HG03571 (cell line): ENCODE data around the gene OR2H2.

ENCODE experiments used
- ATAC-seq: cut with Tn5 transposase; IDR thresholded peaks from one replicate; pipeline ENCODE4 v1.9.1; 2021; ENCODE audit not compliant: unreplicated experiment

OR2H2 gene

DNA sequence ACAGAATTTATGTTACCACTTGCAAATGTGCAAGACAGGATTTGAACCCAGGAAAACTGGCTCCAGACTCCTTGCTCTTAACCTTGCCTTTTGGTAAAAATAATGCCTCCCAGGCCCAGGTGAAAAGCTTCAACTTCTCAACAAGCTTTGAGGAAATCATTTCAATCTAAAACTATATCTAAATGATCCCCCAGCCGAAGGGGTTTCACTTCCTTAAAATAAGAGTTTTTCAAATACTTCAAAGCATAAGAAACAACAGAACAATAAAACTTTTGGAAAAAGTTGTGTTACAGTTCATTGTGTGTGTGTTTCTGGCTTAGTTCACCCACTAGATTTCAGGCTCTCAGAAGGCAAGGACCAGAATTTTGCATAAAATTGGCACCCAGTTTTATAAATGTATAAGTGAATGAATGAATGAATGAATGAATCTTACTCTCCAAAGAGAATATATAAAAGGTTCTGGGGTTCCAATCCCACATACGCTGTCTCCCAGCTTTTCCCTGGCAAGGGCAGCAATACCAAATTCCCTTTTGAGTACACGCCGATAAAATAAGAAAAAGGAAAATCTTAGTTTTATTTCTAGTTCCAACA is 5.4 kb downstream of the OR2H2 start:
- no peak for ATAC-seq

GRCh38 chr6:29591677-29592076 is 6.8 kb downstream of the OR2H2 start:
- ATAC-seq: no peak

DNA sequence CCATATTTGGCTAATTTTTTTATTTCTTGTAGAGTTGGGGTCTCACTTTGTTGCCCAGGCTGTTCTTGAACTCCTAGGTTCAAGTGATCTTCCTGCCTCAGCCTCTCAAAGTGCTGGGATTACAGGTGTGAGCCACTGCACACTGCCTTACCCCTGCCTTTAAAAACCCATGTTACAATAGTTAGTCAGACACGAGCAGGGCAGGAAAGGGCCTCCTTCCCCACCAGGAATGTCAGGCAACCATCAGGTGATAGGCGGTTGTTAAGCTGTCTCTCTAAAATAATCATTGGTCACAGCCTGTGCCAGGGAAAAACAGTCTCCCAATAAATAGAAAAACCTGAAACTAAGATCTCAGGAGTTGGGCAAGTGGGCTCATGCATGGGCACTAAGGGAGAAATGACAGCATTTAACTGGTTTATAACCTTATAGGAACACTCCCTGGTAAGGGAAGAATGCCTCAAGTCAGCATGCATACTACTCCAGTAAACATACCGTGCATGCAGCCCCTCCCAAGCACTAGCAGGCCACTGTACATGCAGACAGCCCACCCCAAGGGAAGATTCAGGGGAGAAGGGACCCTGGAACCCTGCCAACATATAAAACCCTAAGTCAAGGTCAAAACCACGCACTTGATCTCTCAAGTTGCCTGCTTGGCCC is 8.4 kb downstream of the OR2H2 start:
- ATAC-seq: no peak

DNA sequence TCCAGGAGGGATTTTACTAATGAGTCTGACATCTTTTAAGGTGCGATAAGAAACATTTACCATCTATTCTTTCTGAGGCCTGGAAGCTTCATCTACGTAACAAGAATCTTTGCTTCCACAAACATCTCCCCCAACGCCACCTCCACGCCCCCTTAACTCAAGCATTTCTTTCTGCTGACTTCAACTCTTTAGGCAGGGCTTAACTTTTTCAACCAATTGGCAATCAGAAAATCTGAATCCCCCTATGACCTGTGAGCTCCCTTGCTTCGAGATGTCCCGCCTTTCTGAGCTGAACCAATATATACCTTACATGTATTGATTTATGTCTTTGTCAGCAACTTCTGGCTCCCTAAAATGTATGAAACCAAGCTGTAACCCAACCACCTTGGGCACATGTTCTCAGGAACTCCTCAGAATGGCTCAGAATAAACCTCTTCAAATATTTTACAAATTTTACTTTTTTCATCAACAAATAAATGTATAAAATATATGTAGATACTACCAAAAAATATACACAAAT is 11.5 kb downstream of the OR2H2 start:
- no peak for ATAC-seq

- ATAC-seq: no peak
Observed at GRCh38 chr6:29597184-29597583, 12.3 kb downstream of the OR2H2 start.

DNA sequence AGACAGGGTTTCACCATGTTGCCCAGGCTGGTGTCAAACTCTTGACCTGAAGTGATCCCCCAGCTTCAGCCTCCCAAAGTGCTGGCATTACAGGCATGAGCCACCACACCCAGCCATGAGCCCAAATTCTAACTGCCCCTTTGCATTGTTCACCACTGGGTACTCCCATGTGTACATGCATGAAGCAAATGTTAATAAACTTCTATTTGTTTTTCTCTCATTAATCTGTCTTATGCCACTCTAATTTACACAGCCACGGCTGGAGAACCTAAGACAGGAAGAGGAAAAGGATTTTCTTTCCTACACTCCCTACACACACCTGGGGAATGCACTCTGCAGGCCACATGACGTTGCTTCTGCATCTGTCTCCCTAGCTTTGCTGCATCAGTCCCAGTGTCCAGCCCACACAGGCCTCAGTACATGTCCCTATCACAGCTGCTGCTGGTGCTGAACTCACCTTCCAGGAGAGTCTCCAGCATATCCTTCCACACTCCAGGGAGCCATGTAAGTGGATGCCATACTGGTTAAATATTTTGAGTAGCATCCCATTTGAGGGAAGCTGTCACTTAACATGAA is 13.3 kb downstream of the OR2H2 start:
- no peak for ATAC-seq

GRCh38 chr6:29602564-29603361 is 17.8 kb downstream of the OR2H2 start:
- no peak for ATAC-seq

GRCh38 chr6:29603456-29603855 is 18.5 kb downstream of the OR2H2 start:
- ATAC-seq: no peak

DNA sequence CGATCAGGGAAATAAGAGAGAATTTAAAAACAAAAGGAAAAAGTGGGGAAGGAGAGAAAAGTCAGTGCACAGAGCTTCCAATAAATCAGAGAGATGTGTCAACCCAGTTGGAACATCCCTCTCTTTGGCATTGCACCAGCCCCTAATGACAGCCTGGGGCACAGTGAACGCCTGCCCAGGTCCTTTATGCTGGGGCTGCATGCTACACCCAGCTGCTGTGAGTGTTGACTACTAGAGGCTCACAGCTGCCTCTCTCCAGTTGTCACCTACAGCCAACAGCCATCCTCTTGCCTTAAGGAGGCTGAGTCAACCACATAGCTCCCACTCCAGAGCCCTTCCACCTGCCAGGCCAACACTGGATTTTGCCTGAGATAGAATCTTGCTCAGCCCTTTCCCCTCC is 19.0 kb downstream of the OR2H2 start:
- ATAC-seq: no peak

DNA sequence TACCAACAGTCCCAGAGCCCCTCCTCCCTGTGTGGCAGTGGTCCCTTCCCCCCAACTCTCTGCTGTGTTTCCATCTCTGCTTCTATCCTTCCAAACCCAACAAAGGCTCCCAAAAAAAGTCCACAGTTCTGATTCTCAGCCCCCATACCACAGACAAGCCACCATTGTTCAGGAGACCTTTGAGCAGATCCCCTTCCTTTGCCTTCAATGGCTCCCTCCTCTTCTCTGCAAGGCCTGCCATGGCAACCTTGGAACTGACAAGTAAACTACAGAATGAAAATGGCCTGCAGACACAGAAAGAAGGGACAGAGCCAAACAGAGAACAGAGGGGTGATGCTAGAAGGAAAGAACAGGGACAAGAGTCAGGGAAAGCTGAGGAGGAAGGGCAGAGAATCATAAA is 23.2 kb downstream of the OR2H2 start:
- no peak for ATAC-seq

DNA sequence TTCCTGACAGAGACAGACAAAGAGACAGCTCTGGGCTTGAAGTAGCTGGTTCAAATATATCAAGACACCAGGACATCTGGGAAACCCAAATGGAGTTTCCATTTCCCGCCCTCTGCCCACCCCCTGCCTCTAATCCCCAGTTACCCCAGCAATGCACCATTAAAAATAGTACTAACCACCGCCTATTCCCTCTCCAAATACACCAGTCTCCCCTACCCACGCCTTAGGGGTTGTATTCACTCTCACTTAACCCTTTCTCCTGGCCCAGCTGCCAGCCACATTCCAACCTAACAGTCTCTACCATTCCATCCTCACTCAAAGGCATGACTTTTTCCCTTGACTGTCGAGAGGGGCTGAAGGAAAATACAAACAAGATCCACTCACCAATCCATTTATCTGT is 25.6 kb downstream of the OR2H2 start:
- ATAC-seq: no peak

GRCh38 chr6:29611426-29611825 is 26.5 kb downstream of the OR2H2 start:
- no peak for ATAC-seq

DNA sequence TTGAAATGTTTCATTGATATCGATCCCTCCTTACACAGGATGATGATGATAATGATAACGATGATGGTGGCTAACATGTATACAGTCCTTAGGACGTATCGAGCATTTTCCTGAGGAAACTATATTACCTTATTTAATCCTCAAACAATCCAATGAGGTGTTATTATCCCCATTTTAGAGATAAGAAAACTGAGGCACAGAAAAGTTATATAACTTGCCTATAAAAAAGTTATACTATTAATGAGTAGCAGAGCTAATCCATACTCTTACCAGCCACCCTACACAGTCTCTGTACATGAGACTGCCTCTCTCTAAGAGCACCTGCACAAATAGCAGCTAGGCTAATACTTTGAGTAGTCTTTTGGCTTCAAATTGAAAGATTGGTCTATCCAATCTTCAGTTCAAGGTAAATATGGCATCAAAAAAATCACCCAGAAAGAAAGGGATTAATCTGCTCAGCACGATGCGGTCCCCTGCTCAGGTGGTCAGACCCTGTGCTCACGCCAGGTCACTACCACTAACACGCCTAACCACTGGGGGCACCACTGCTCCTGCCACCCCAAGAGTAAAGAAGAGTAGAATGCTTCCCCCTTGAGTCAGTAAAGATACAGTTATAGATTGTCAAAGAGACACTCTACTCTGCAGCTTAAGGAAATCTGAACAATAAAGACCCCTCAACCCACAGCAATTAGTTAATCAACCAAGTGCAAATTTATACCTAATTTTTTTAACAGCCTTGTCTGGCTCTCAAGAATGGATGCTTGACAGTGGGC is 33.0 kb downstream of the OR2H2 start:
- no peak for ATAC-seq

GRCh38 chr6:29619578-29620160 is 34.7 kb downstream of the OR2H2 start:
- ATAC-seq: no peak

DNA sequence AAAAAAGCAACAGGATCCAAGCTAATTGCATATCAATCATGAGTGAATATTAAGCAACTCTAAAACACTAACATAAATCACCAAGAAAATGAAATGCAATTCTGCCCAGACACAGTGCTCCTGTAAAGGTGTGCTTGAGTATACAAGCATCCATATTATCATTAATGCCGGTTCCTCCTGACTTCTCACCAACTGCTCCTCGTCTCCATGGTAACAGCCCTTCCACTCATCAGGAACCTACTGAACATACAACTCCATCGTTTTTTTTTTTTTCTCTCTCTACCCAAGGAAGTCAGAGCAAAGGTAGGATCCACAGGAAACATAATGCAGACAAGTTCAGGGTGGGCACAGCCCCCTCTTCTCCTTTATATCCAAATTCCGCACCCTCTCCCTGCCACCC is 35.7 kb downstream of the OR2H2 start:
- ATAC-seq: no peak

DNA sequence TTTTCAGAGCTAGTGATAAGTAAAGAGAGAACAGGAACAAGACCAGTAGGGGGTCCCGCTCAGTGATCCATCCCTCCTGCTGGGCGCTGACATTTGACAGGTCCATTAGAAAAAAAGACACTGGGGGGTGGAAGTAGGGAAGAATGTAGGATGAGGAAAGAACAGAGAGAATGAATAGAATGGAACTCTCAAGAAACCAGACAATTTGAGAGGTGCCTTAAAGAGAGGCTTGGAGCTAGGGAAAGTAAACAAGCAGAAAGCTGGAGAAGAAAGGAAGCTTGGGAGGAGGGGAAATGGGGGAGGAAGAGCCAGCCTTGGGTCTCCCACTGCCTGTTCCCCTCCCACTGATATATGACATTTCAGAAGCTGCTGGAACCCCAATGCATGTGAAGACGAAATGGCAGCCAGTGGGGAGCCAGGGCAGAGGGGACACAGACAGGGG is 39.6 kb downstream of the OR2H2 start:
- ATAC-seq: no peak

DNA sequence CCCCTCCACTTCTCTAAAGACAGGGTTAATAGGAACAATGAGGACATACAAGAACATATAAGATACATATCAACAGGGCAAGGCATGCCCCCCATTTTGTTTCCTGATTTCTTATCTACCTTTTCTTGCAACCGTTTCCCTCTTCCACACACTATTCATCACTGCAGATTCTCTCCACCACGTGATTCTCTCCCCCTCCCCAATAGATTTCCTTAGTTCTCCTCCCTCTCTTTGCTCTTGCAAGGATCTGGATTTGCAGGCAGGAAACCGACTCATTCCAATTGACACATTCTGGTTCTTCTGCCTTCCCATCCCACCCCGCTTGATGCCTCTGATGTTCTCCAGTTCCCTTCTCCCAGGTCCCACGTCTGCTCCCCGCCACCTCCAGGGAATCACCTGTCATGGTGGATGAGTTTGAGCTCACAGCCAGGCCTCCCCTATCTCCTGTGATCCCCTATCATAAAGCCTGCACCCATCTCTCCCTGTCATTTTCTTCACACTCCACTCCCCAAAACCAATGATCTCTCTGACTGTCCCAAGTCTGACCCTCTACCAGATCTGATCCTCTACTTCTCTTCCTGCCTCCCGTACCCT is 40.5 kb downstream of the OR2H2 start:
- ATAC-seq: no peak

- no peak for ATAC-seq
Observed at GRCh38 chr6:29626948-29627754, 42.2 kb downstream of the OR2H2 start.

GRCh38 chr6:29627755-29628418 is 43.0 kb downstream of the OR2H2 start:
- ATAC-seq: no peak
